Endothelial cell of umbilical vein (primary cell): Measurements from ENCODE around the gene ATRIP.

Experiments used
- EZH2 ChIP-seq: IDR thresholded peaks from 2 replicates; pipeline ENCODE4 v1.6.1; 2012; ENCODE audit warnings: borderline replicate concordance, low read depth, mild to moderate bottlenecking, moderate library complexity, low read length, inconsistent platforms; ENCODE audit not compliant: severe bottlenecking
- JUN ChIP-seq: IDR thresholded peaks from 2 replicates; pipeline ENCODE4 v1.6.1; 2011; ENCODE audit warnings: borderline replicate concordance, low read depth; ENCODE audit not compliant: insufficient read length, insufficient read depth
- MYC ChIP-seq: IDR thresholded peaks from one replicate; pipeline ENCODE4 v1.6.1; 2011; ENCODE audit warnings: mild to moderate bottlenecking, low read depth, low read length
- POLR2A ChIP-seq: IDR thresholded peaks from 2 replicates; pipeline ENCODE4 v1.6.1; 2012; ENCODE audit warnings: low read depth, mild to moderate bottlenecking, control low read depth, low read length
- POLR2AphosphoS5 ChIP-seq: IDR thresholded peaks from 2 replicates; pipeline ENCODE4 v1.6.1; 2012; ENCODE audit warnings: low read depth, mild to moderate bottlenecking, control low read depth, low read length, moderate library complexity; ENCODE audit not compliant: insufficient read depth
- TF ChIP-seq, protein P1 (sequence below), 2 donors: IDR thresholded peaks; 1 replicate in 1 of 2; 2 replicates in 1 of 2; pipeline ENCODE4 v1.5.1; 2011; ENCODE audit warnings: low read length in 2 of 2, mild to moderate bottlenecking in 2 of 2, moderate library complexity in 2 of 2, control low read depth in 1 of 2, inconsistent platforms in 1 of 2, low read depth in 1 of 2; ENCODE audit not compliant: insufficient read depth in 1 of 2; ENCODE audit errors: extremely low read depth in 1 of 2

- TF ChIP-seq, protein P1, sequence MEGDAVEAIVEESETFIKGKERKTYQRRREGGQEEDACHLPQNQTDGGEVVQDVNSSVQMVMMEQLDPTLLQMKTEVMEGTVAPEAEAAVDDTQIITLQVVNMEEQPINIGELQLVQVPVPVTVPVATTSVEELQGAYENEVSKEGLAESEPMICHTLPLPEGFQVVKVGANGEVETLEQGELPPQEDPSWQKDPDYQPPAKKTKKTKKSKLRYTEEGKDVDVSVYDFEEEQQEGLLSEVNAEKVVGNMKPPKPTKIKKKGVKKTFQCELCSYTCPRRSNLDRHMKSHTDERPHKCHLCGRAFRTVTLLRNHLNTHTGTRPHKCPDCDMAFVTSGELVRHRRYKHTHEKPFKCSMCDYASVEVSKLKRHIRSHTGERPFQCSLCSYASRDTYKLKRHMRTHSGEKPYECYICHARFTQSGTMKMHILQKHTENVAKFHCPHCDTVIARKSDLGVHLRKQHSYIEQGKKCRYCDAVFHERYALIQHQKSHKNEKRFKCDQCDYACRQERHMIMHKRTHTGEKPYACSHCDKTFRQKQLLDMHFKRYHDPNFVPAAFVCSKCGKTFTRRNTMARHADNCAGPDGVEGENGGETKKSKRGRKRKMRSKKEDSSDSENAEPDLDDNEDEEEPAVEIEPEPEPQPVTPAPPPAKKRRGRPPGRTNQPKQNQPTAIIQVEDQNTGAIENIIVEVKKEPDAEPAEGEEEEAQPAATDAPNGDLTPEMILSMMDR (IDR thresholded peaks at IDR 0.05; ENCODE audit: extremely low read depth in 1 of 2, insufficient read depth in 1 of 2, low read depth in 1 of 2, low read length in 2 of 2): no peak
- TF ChIP-seq MYC (no peak), EZH2 (no peak), POLR2A (no peak), JUN (no peak), POLR2AphosphoS5 (no peak)
These were observed 65.0 kb downstream of the ATRIP start for GRCh38 chr3:48511551-48511950.
